ENCODE measurements around the gene ILDR1.
"Not testable (repeated sequence)": the region's sequence is repeated elsewhere in the genome, so short reads cannot be mapped to it uniquely, and the experiment has no call there.

Gene ILDR1

DNA sequence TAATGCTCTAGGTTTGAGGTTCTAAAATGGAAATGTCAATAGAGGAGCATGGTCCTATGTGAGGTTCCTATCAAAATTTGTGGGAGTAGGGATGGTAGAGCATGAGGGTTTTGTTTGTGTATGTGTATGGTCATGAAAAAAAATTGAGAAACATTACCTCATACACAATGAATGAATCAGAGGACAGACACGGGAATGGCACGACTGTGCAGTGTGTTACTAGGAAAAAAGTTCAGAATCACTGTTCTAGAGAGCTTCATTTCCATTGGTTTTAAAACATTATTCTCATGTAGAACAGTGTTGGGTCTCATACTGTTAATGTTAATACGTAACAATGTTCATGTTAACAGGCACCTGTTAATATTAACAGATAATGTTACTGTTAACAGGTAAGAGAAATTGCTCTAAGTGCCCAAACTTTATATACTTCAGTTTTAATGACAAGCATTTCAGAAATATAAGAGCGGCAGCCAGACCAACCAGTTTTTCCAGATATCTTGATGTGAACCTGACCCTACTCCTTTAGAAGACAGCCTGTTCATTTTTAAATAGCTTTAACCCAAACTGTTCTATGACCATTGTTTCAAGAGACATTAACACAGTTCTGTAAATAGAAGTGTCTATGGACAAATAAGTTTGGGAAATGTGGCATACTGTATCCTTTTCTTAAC is 79.8 kb downstream of the ILDR1 start:
- H3K9me3 ChIP-seq (ENCODE audit: insufficient read depth, low read length, severe bottlenecking) = no peaks in the 10 kb centered on the region
- DNase-seq = no peak
- H3K9ac ChIP-seq (ENCODE audit: low read depth, low read length) = no peak overlapping the region
- H3K4me3 ChIP-seq (ENCODE audit: low read depth in 1 of 2, low read length in 2 of 2) = no peak overlapping the region
- no peaks in the 10 kb centered on the region for H3K27me3 ChIP-seq (ENCODE audit: insufficient read depth, low read length, poor library complexity)
- no peaks in the 10 kb centered on the region for H3K36me3 ChIP-seq (ENCODE audit: insufficient read depth, low read length)
- no peak overlapping the region for H3K27ac ChIP-seq (ENCODE audit: low read length)
- H4K20me1 ChIP-seq (ENCODE audit: insufficient read depth, low read length) = no peaks in the 10 kb centered on the region
- H3K4me2 ChIP-seq (ENCODE audit: insufficient read depth, low read length) = no peak overlapping the region
- no peaks in the 10 kb centered on the region for H3K79me2 ChIP-seq (ENCODE audit: insufficient read depth, low read length)
- no peak overlapping the region for H2AFZ ChIP-seq (ENCODE audit: low read depth, low read length)
- H3K4me1 ChIP-seq (ENCODE audit: insufficient read depth, low read length) = no peaks in the 10 kb centered on the region
- ATAC-seq (ENCODE audit: insufficient read depth, low read depth) = no peak
- TF ChIP-seq, protein P1, sequence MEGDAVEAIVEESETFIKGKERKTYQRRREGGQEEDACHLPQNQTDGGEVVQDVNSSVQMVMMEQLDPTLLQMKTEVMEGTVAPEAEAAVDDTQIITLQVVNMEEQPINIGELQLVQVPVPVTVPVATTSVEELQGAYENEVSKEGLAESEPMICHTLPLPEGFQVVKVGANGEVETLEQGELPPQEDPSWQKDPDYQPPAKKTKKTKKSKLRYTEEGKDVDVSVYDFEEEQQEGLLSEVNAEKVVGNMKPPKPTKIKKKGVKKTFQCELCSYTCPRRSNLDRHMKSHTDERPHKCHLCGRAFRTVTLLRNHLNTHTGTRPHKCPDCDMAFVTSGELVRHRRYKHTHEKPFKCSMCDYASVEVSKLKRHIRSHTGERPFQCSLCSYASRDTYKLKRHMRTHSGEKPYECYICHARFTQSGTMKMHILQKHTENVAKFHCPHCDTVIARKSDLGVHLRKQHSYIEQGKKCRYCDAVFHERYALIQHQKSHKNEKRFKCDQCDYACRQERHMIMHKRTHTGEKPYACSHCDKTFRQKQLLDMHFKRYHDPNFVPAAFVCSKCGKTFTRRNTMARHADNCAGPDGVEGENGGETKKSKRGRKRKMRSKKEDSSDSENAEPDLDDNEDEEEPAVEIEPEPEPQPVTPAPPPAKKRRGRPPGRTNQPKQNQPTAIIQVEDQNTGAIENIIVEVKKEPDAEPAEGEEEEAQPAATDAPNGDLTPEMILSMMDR (IDR thresholded peaks at IDR 0.05; ENCODE audit: borderline replicate concordance, extremely low read depth, low read length, poor library complexity, severe bottlenecking) = no peak
- no peak for TF ChIP-seq EZH2 (IDR thresholded peaks at IDR 0.05; ENCODE audit: borderline replicate concordance, low read depth, low read length, severe bottlenecking)

DNA sequence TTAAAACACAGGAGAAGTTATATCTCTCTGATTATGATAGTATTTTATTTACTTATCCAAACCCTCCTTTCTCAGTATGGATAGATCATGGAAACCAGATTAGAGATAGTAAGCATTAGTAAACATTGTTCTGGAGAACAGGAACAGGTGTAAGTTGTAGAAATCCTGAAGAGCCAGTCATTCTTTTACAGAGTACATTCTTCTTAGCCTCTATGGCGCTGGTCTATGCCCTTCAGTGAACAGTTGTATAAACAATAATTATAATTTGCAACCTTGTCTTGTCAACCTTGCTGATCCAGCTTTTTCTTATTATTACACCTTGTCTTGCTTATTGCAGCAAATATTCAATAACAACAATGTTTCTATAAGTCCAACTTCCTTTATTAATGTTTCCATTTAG is 80.5 kb downstream of the ILDR1 start:
- H3K79me2 ChIP-seq (ENCODE audit: insufficient read depth, low read length) = no peaks in the 10 kb centered on the region
- H3K27ac ChIP-seq (ENCODE audit: low read length) = no peak overlapping the region
- H3K4me2 ChIP-seq (ENCODE audit: insufficient read depth, low read length) = no peak overlapping the region
- DNase-seq = no peak
- H3K9ac ChIP-seq (ENCODE audit: low read depth, low read length) = no peak overlapping the region
- no peaks in the 10 kb centered on the region for H4K20me1 ChIP-seq (ENCODE audit: insufficient read depth, low read length)
- ATAC-seq (ENCODE audit: insufficient read depth, low read depth) = no peak
- no peaks in the 10 kb centered on the region for H3K9me3 ChIP-seq (ENCODE audit: insufficient read depth, low read length, severe bottlenecking)
- no peaks in the 10 kb centered on the region for H3K27me3 ChIP-seq (ENCODE audit: insufficient read depth, low read length, poor library complexity)
- no peaks in the 10 kb centered on the region for H3K4me1 ChIP-seq (ENCODE audit: insufficient read depth, low read length)
- TF ChIP-seq, protein P1 (IDR thresholded peaks at IDR 0.05; ENCODE audit: borderline replicate concordance, extremely low read depth, low read length, poor library complexity, severe bottlenecking) = no peak
- TF ChIP-seq EZH2 (IDR thresholded peaks at IDR 0.05; ENCODE audit: borderline replicate concordance, low read depth, low read length, severe bottlenecking) = no peak
- H3K36me3 ChIP-seq (ENCODE audit: insufficient read depth, low read length) = no peaks in the 10 kb centered on the region
- H3K4me3 ChIP-seq (ENCODE audit: low read depth in 1 of 2, low read length in 2 of 2) = no peak overlapping the region
- H2AFZ ChIP-seq (ENCODE audit: low read depth, low read length) = no peak overlapping the region

DNA sequence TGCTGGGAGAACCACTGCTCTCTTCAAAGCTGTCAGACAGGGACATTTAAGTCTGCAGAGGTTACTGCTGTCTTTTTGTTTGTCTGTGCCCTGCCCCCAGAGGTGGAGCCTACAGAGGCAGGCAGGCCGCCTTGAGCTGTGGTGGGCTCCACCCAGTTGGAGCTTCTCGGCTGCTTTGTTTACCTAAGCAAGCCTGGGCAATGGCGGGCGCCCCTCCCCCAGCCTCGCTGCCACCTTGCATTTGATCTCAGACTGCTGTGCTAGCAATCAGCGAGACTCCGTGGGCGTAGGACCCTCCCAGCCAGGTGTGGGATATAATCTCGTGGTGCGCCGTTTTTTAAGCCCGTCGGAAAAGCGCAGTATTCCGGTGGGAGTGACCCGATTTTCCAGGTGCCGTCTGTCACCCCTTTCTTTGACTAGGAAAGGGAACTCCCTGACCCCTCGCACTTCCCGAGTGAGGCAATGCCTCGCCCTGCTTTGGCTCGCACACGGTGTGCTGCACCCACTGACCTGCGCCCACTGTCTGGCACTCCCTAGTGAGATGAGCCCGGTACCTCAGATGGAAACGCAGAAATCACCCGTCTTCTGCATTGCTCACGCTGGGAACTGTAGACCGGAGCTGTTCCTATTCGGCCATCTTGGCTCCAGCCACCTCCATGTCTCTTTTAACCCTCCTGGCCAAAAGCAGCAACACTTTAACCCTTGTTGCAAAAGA is 83.7 kb downstream of the ILDR1 start:
- H3K4me2 ChIP-seq (ENCODE audit: insufficient read depth, low read length); H3K79me2 ChIP-seq (ENCODE audit: insufficient read depth, low read length); ATAC-seq (ENCODE audit: insufficient read depth, low read depth); H2AFZ ChIP-seq (ENCODE audit: low read depth, low read length); DNase-seq; H3K27me3 ChIP-seq (ENCODE audit: insufficient read depth, low read length, poor library complexity); H3K27ac ChIP-seq (ENCODE audit: low read length); H4K20me1 ChIP-seq (ENCODE audit: insufficient read depth, low read length); H3K4me3 ChIP-seq (ENCODE audit: low read depth in 1 of 2, low read length in 2 of 2); H3K9ac ChIP-seq (ENCODE audit: low read depth, low read length); H3K9me3 ChIP-seq (ENCODE audit: insufficient read depth, low read length, severe bottlenecking); H3K36me3 ChIP-seq (ENCODE audit: insufficient read depth, low read length); H3K4me1 ChIP-seq (ENCODE audit: insufficient read depth, low read length): not testable (repeated sequence)
